ENCODE measurements around the gene TRAK1.

DNA sequence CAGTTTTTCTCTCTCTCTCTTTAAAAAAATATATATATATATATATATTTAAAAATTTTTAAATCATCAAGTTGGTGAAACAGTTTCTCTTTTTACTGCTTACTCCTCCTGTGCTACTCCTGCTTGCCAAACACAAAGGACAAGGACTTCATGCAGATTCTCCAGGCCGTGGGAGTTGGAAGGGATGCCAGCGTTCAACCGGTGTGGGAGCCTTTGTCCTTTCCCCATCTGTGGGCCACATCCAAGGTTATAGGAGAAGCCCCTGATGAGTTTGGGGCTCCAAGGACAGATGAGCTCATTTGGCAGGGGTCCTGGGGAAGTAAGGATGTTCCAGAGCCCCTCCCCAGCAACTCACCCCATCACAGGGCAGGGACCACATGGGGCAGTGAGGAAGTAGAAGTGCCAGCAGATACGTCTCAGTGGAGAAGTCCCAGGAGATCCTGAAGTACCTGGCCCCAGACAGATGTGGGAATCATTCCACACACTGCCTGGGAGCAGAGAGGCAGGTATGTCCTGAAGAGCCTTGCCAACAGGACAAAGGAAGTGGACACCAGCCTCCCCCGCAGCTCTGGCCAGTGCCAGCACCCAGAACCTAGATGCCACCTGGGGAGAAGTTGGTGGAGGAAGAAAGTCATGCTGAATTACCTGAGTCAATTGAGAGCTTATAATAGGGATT, 138.2 kb downstream of the TRAK1 start:
- no peak for TF ChIP-seq TBL1XR1 (IDR thresholded peaks at IDR 0.05; ENCODE audit: low read depth, low read length)
- no peak for TF ChIP-seq FOS (IDR thresholded peaks at IDR 0.05; ENCODE audit: borderline replicate concordance, extremely low read depth, insufficient read length)
- no peak for TF ChIP-seq SMC3 (IDR thresholded peaks at IDR 0.05; ENCODE audit: borderline replicate concordance, low read length)
- TF ChIP-seq, protein P1, sequence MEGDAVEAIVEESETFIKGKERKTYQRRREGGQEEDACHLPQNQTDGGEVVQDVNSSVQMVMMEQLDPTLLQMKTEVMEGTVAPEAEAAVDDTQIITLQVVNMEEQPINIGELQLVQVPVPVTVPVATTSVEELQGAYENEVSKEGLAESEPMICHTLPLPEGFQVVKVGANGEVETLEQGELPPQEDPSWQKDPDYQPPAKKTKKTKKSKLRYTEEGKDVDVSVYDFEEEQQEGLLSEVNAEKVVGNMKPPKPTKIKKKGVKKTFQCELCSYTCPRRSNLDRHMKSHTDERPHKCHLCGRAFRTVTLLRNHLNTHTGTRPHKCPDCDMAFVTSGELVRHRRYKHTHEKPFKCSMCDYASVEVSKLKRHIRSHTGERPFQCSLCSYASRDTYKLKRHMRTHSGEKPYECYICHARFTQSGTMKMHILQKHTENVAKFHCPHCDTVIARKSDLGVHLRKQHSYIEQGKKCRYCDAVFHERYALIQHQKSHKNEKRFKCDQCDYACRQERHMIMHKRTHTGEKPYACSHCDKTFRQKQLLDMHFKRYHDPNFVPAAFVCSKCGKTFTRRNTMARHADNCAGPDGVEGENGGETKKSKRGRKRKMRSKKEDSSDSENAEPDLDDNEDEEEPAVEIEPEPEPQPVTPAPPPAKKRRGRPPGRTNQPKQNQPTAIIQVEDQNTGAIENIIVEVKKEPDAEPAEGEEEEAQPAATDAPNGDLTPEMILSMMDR (IDR thresholded peaks at IDR 0.05 in 2 of 3, conservative IDR thresholded peaks at IDR 0.05 in 1 of 3; ENCODE audit: control insufficient read depth in 2 of 3, extremely low read depth in 1 of 3, insufficient read depth in 1 of 3, low read depth in 3 of 3, low read length in 3 of 3), result no peak
- TF ChIP-seq PAX8 (IDR thresholded peaks at IDR 0.05), result no peak
- TF ChIP-seq HCFC1 (IDR thresholded peaks at IDR 0.05; ENCODE audit: low read length), result no peak
- no peak for TF ChIP-seq EZH2 (IDR thresholded peaks at IDR 0.05; ENCODE audit: borderline replicate concordance, control insufficient read depth, low read depth, low read length)
- TF ChIP-seq YBX1 (IDR thresholded peaks at IDR 0.05), result no peak

Data from GM12878 (cell line).